KMS-11 (cell line): ENCODE measurements around the gene TEAD1.

Experiments used
- H2AFZ ChIP-seq: fragments of 200-600 bp; sonication (generic); 2 replicates; pipeline ENCODE4 v1.6.1; 2016; ENCODE audit warnings: antibody characterized with exemption, mixed run types, low read depth
- H3K27ac ChIP-seq: fragments of 200-600 bp; sonication (generic); 2 replicates; pipeline ENCODE4 v1.6.1; 2016; ENCODE audit warnings: mild to moderate bottlenecking, mixed run types
- H3K27me3 ChIP-seq: fragments of 200-600 bp; sonication (generic); 2 replicates; pipeline ENCODE4 v1.6.1; 2017; ENCODE audit warnings: mild to moderate bottlenecking, low read depth, mixed run types, moderate library complexity; ENCODE audit not compliant: insufficient read depth
- H3K36me3 ChIP-seq: fragments of 200-600 bp; sonication (generic); 2 replicates; pipeline ENCODE4 v1.6.1; 2017; ENCODE audit warnings: mild to moderate bottlenecking, mixed run types; ENCODE audit not compliant: insufficient read depth
- H3K4me1 ChIP-seq: fragments of 200-600 bp; sonication (generic); 2 replicates; pipeline ENCODE4 v1.6.1; 2016; ENCODE audit warnings: mild to moderate bottlenecking, low read depth, mixed run types; ENCODE audit not compliant: poor library complexity, severe bottlenecking
- H3K4me2 ChIP-seq: fragments of 200-600 bp; sonication (generic); 2 replicates; pipeline ENCODE4 v1.7.0; 2016; ENCODE audit warnings: mild to moderate bottlenecking, mixed run types
- H3K4me3 ChIP-seq: fragments of 200-600 bp; sonication (generic); IDR thresholded peaks from 2 replicates; pipeline ENCODE4 v1.6.1; 2017; ENCODE audit warnings: low read depth, low read length, mixed read lengths; ENCODE audit not compliant: insufficient read depth
- H3K79me2 ChIP-seq: fragments of 200-600 bp; sonication (generic); 2 replicates; pipeline ENCODE4 v1.6.1; 2016; ENCODE audit warnings: low read depth, mixed run types; ENCODE audit not compliant: insufficient read depth
- H3K9ac ChIP-seq: fragments of 200-600 bp; sonication (generic); 2 replicates; pipeline ENCODE4 v1.6.1; 2016; ENCODE audit warnings: mild to moderate bottlenecking, mixed run types
- H4K20me1 ChIP-seq: fragments of 200-600 bp; sonication (generic); 2 replicates; pipeline ENCODE4 v1.6.1; 2016; ENCODE audit warnings: mild to moderate bottlenecking, mixed run types; ENCODE audit not compliant: insufficient read depth
- CTCF ChIP-seq: fragments of 200-600 bp; sonication (generic); conservative IDR thresholded peaks from 2 replicates; pipeline ENCODE4 v1.6.1; 2017; ENCODE audit warnings: low read depth, mild to moderate bottlenecking, antibody characterized with exemption, low read length, moderate library complexity, mixed read lengths

TEAD1 gene

GRCh38 chr11:12768726-12769673 is 94.8 kb downstream of the TEAD1 start:
- no peak for TF ChIP-seq CTCF
- H3K9ac ChIP-seq: no peak overlapping the region
- H3K27ac ChIP-seq: no peak overlapping the region
- peaks cover 6% of the 10 kb centered on the region for H4K20me1 ChIP-seq
- H3K79me2 ChIP-seq: peaks cover 43% of the 10 kb centered on the region; the same call in 1 of the 2 replicates
- H3K4me1 ChIP-seq: peaks cover 72% of the 10 kb centered on the region
- no peak overlapping the region for H3K4me3 ChIP-seq
- no peaks in the 10 kb centered on the region for H3K27me3 ChIP-seq
- H3K36me3 ChIP-seq: 0 out of 2 replicates have a peak, but pooled peaks cover 4% of the 10 kb centered on the region
- H2AFZ ChIP-seq: no peak overlapping the region
- H3K4me2 ChIP-seq: peak overlapping the region; percentile 27; the same call in 1 of the 2 replicates

GRCh38 chr11:12769834-12770345 is 95.7 kb downstream of the TEAD1 start:
- Histone ChIP-seq H3K4me2 (peak overlapping the region; percentile 27; the same call in 1 of the 2 replicates), H3K9ac (no peak overlapping the region), H3K27ac (no peak overlapping the region), H4K20me1 (peaks cover 6% of the 10 kb centered on the region), H3K4me3 (no peak overlapping the region), H3K27me3 (no peaks in the 10 kb centered on the region), H3K4me1 (peaks cover 66% of the 10 kb centered on the region), H2AFZ (no peak overlapping the region), H3K79me2 (peaks cover 49% of the 10 kb centered on the region; the same call in 1 of the 2 replicates), H3K36me3 (0 out of 2 replicates have a peak, but pooled peaks cover 4% of the 10 kb centered on the region)
- TF ChIP-seq CTCF: no peak

- H3K4me3 ChIP-seq: no peak overlapping the region
- H3K9ac ChIP-seq: no peak overlapping the region
- no peaks in the 10 kb centered on the region for H3K27me3 ChIP-seq
- peaks cover 61% of the 10 kb centered on the region for H3K4me1 ChIP-seq
- H4K20me1 ChIP-seq: peaks cover 6% of the 10 kb centered on the region
- H3K79me2 ChIP-seq: peaks cover 47% of the 10 kb centered on the region; the same call in 1 of the 2 replicates
- H3K36me3 ChIP-seq: 0 out of 2 replicates have a peak, but pooled peaks cover 4% of the 10 kb centered on the region
- no peak for TF ChIP-seq CTCF
- no peak overlapping the region for H3K27ac ChIP-seq
- H3K4me2 ChIP-seq: no peak overlapping the region
- no peak overlapping the region for H2AFZ ChIP-seq
Observed at GRCh38 chr11:12770435-12770834, 96.2 kb downstream of the TEAD1 start.

GRCh38 chr11:12770966-12771597 is 96.9 kb downstream of the TEAD1 start:
- no peaks in the 10 kb centered on the region for H3K27me3 ChIP-seq
- no peak overlapping the region for H3K27ac ChIP-seq
- H4K20me1 ChIP-seq: peaks cover 6% of the 10 kb centered on the region
- 0 out of 2 replicates have a peak, but pooled peaks cover 4% of the 10 kb centered on the region for H3K36me3 ChIP-seq
- H3K9ac ChIP-seq: no peak overlapping the region
- H3K4me2 ChIP-seq: no peak overlapping the region
- H3K79me2 ChIP-seq: peaks cover 52% of the 10 kb centered on the region; the same call in 1 of the 2 replicates
- no peak overlapping the region for H2AFZ ChIP-seq
- peaks cover 55% of the 10 kb centered on the region for H3K4me1 ChIP-seq
- no peak overlapping the region for H3K4me3 ChIP-seq
- no peak for TF ChIP-seq CTCF
